HepG2 (cell line): Measurements from ENCODE around the gene ARHGAP45.

ENCODE experiments used
- ATF2 ChIP-seq: sonication (generic); formaldehyde crosslinking; IDR thresholded peaks from 2 replicates; pipeline ENCODE4 v1.4.0; 2020; ENCODE audit warnings: missing genetic modification reagents
- BCLAF1 ChIP-seq: fragments of 450-650 bp; IDR thresholded peaks from 2 replicates; pipeline ENCODE4 v1.6.1; 2017; ENCODE audit warnings: mild to moderate bottlenecking
- CTCF ChIP-seq: sonication (generic); formaldehyde crosslinking; IDR thresholded peaks from 2 replicates; pipeline ENCODE4 v1.5.0; 2020; ENCODE audit warnings: mild to moderate bottlenecking, missing genetic modification reagents, moderate library complexity
- DZIP1 ChIP-seq: sonication (generic); formaldehyde crosslinking; IDR thresholded peaks from 2 replicates; pipeline ENCODE4 v1.5.0; 2020; ENCODE audit warnings: mild to moderate bottlenecking, missing genetic modification reagents
- ELF4 ChIP-seq: sonication (generic); formaldehyde crosslinking; IDR thresholded peaks from 2 replicates; pipeline ENCODE4 v1.5.0; 2020; ENCODE audit warnings: missing genetic modification reagents, mild to moderate bottlenecking, moderate library complexity, borderline replicate concordance
- GABPB1 ChIP-seq: IDR thresholded peaks from 2 replicates; pipeline ENCODE4 v1.6.1; 2016; ENCODE audit warnings: mild to moderate bottlenecking, missing genetic modification reagents, moderate library complexity, missing compliant biosample characterization
- NFYB ChIP-seq: sonication (generic); formaldehyde crosslinking; IDR thresholded peaks from 2 replicates; pipeline ENCODE4 v1.4.0; 2020; ENCODE audit warnings: missing genetic modification reagents
- POLR2A ChIP-seq, 2 experiments: IDR thresholded peaks; 2 replicates each; pipeline ENCODE4 v1.6.1; 2011; ENCODE audit warnings: low read depth in 2 of 2, low read length in 2 of 2, mild to moderate bottlenecking in 1 of 2, moderate library complexity in 1 of 2; ENCODE audit not compliant: insufficient read depth in 1 of 2
- ZNF768 ChIP-seq: sonication (generic); formaldehyde crosslinking; IDR thresholded peaks from 2 replicates; pipeline ENCODE4 v1.4.0; 2020; ENCODE audit warnings: missing genetic modification reagents
- TF ChIP-seq, protein P1 (sequence below): sonication (generic); formaldehyde crosslinking; IDR thresholded peaks from 2 replicates; pipeline ENCODE4 v1.4.0; 2020; ENCODE audit warnings: low read depth, mild to moderate bottlenecking, missing genetic modification reagents

DNA sequence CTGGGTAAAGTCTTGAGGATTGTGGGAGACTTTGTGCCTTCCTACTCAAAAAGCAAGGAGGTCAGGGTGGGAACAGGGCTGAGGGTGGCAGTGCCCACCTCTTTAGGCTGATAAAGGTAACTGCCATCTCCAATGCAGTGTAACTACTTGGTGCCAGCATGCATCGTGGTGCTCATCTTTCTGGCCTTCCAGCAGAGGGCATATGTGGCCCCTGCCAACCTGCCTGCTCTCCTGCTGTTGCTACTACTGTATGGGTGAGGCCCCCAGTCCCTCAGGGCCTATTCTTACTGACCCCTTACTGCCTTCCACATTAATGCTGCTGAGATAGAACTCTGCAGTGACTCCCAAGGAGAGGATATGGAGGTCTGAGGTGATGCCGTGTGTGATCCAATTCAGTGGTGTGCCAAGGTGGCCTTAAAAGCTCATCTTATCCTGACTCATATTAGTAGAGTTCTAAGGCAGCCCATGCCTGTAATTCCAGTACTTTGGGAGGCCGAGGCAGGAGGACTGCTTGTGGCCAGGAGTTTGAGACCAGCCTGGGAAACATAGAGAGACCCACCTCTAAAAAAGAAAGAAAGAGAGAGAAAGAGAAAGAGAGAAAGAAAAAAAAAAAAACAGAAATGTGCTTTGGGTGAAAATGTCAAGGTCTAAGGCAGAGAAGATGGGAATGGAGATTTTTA, 9.7 kb upstream of the ARHGAP45 start:
- TF ChIP-seq ELF4 (CRISPR knock-in tag) (no peak), CTCF (peak; percentile 52), ATF2 (no peak), ZNF768 (no peak), DZIP1 (CRISPR knock-in tag) (no peak), NFYB (CRISPR knock-in tag) (no peak), BCLAF1 (no peak), POLR2A (IDR thresholded peaks at IDR 0.05; ENCODE audit: insufficient read depth in 1 of 2, low read depth in 2 of 2, low read length in 2 of 2) (no peak), GABPB1 (CRISPR knock-in tag) (no peak)
- TF ChIP-seq, protein P1, sequence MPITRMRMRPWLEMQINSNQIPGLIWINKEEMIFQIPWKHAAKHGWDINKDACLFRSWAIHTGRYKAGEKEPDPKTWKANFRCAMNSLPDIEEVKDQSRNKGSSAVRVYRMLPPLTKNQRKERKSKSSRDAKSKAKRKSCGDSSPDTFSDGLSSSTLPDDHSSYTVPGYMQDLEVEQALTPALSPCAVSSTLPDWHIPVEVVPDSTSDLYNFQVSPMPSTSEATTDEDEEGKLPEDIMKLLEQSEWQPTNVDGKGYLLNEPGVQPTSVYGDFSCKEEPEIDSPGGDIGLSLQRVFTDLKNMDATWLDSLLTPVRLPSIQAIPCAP (CRISPR knock-in tag) = no peak
